DND-41 (cell line): ENCODE results near the gene CDH3.

ENCODE experiments used
- ATAC-seq: fragments of 200-7000 bp; cut with Tn5 transposase; 3 replicates; pipeline ENCODE4 v1.9.1; 2021; ENCODE audit warnings: low read depth; ENCODE audit not compliant: insufficient read depth
- DNase-seq: peaks from one replicate; pipeline ENCODE4 v3.0.0-alpha.2; 2020
- H2AFZ ChIP-seq: 2 replicates; pipeline ENCODE4 v1.6.0; 2012; ENCODE audit warnings: low read depth, low read length
- H3K27ac ChIP-seq: 2 replicates; pipeline ENCODE4 v1.5.1; 2012; ENCODE audit warnings: low read length, inconsistent platforms
- H3K27me3 ChIP-seq: fragments of 200-600 bp; sonication (generic); 2 replicates; pipeline ENCODE4 v1.6.0; 2012; ENCODE audit warnings: low read length, mild to moderate bottlenecking, inconsistent platforms; ENCODE audit not compliant: insufficient read depth, poor library complexity
- H3K36me3 ChIP-seq: 2 replicates; pipeline ENCODE4 v1.5.1; 2012; ENCODE audit warnings: low read length, inconsistent platforms; ENCODE audit not compliant: insufficient read depth
- H3K4me1 ChIP-seq: 2 replicates; pipeline ENCODE4 v1.5.1; 2012; ENCODE audit warnings: mild to moderate bottlenecking, low read length; ENCODE audit not compliant: insufficient read depth
- H3K4me2 ChIP-seq: 2 replicates; pipeline ENCODE4 v1.6.0; 2012; ENCODE audit warnings: mild to moderate bottlenecking, moderate library complexity, low read length, inconsistent platforms; ENCODE audit not compliant: insufficient read depth
- H3K4me3 ChIP-seq, 2 experiments: fragments of 200-600 bp in 1 of 2; shearing (Covaris generic) in 1 of 2; 2 replicates each; pipeline ENCODE4 v1.5.1; 2012 to 2016; ENCODE audit warnings: inconsistent platforms in 2 of 2, low read length in 2 of 2, mild to moderate bottlenecking in 2 of 2, low read depth in 1 of 2, moderate library complexity in 1 of 2
- H3K79me2 ChIP-seq: 2 replicates; pipeline ENCODE4 v1.6.0; 2012; ENCODE audit warnings: low read length, inconsistent platforms; ENCODE audit not compliant: insufficient read depth
- H3K9ac ChIP-seq: 2 replicates; pipeline ENCODE4 v1.6.0; 2012; ENCODE audit warnings: low read depth, mild to moderate bottlenecking, inconsistent platforms, low read length, moderate library complexity
- H3K9me3 ChIP-seq: 2 replicates; pipeline ENCODE4 v1.5.1; 2012; ENCODE audit warnings: low read length, moderate library complexity, mild to moderate bottlenecking, inconsistent platforms; ENCODE audit not compliant: insufficient read depth, severe bottlenecking
- H4K20me1 ChIP-seq: 2 replicates; pipeline ENCODE4 v1.6.0; 2012; ENCODE audit warnings: low read length; ENCODE audit not compliant: insufficient read depth
- CTCF ChIP-seq: IDR thresholded peaks from 2 replicates; pipeline ENCODE4 v1.5.1; 2012; ENCODE audit warnings: borderline replicate concordance, low read length, moderate library complexity, mild to moderate bottlenecking; ENCODE audit not compliant: poor library complexity, severe bottlenecking; ENCODE audit errors: extremely low read depth
- EZH2 ChIP-seq: IDR thresholded peaks from 3 replicates; pipeline ENCODE4 v1.6.1; 2012; ENCODE audit warnings: borderline replicate concordance, low read depth, mild to moderate bottlenecking, moderate library complexity, low read length, inconsistent platforms; ENCODE audit not compliant: severe bottlenecking

CDH3 gene

GRCh38 chr16:68629351-68629910 lies 15.7 kb upstream of the CDH3 start:
- Histone ChIP-seq H3K9ac (no peak overlapping the region), H3K79me2 (no peaks in the 10 kb centered on the region), H3K27me3 (no peaks in the 10 kb centered on the region), H3K4me1 (no peaks in the 10 kb centered on the region), H3K27ac (no peak overlapping the region), H3K9me3 (no peaks in the 10 kb centered on the region), H3K4me3 (no peak overlapping the region), H3K4me2 (no peak overlapping the region), H4K20me1 (no peaks in the 10 kb centered on the region), H3K36me3 (no peaks in the 10 kb centered on the region), H2AFZ (no peak overlapping the region)
- ATAC-seq (peak; percentile 55), DNase-seq (peak; percentile 41)
- TF ChIP-seq EZH2 (no peak), CTCF (peak; percentile 34)

- H3K27me3 ChIP-seq = no peaks in the 10 kb centered on the region
- H3K27ac ChIP-seq = no peak overlapping the region
- no peaks in the 10 kb centered on the region for H3K9me3 ChIP-seq
- no peak for ATAC-seq
- H3K9ac ChIP-seq = no peak overlapping the region
- H4K20me1 ChIP-seq = no peaks in the 10 kb centered on the region
- no peak for DNase-seq
- no peaks in the 10 kb centered on the region for H3K36me3 ChIP-seq
- H3K4me3 ChIP-seq = no peak overlapping the region
- H3K4me2 ChIP-seq = no peak overlapping the region
- no peaks in the 10 kb centered on the region for H3K4me1 ChIP-seq
- TF ChIP-seq EZH2 (no peak), CTCF (no peak)
- no peaks in the 10 kb centered on the region for H3K79me2 ChIP-seq
- no peak overlapping the region for H2AFZ ChIP-seq
Measured at GRCh38 chr16:68636064-68636560, 9.0 kb upstream of the CDH3 start.

GRCh38 chr16:68636818-68637217 lies 8.3 kb upstream of the CDH3 start:
- H3K9me3 ChIP-seq = no peaks in the 10 kb centered on the region
- H4K20me1 ChIP-seq = no peaks in the 10 kb centered on the region
- ATAC-seq = no peak
- H3K79me2 ChIP-seq = no peaks in the 10 kb centered on the region
- no peak overlapping the region for H3K4me2 ChIP-seq
- H3K9ac ChIP-seq = no peak overlapping the region
- TF ChIP-seq CTCF (no peak), EZH2 (no peak)
- no peak overlapping the region for H3K4me3 ChIP-seq
- no peaks in the 10 kb centered on the region for H3K4me1 ChIP-seq
- H3K36me3 ChIP-seq = no peaks in the 10 kb centered on the region
- H3K27ac ChIP-seq = no peak overlapping the region
- H3K27me3 ChIP-seq = no peaks in the 10 kb centered on the region
- no peak for DNase-seq
- no peak overlapping the region for H2AFZ ChIP-seq

GRCh38 chr16:68640972-68641371 lies 4.1 kb upstream of the CDH3 start:
- TF ChIP-seq EZH2 (no peak), CTCF (no peak)
- Histone ChIP-seq H3K27me3 (no peaks in the 10 kb centered on the region), H2AFZ (peak overlapping the region; percentile 27; the same call in 1 of the 2 replicates), H3K4me2 (no peak overlapping the region), H4K20me1 (no peaks in the 10 kb centered on the region), H3K4me3 (no peak overlapping the region), H3K9me3 (no peaks in the 10 kb centered on the region), H3K79me2 (no peaks in the 10 kb centered on the region), H3K27ac (no peak overlapping the region), H3K36me3 (no peaks in the 10 kb centered on the region), H3K4me1 (no peaks in the 10 kb centered on the region), H3K9ac (no peak overlapping the region)
- no peak for ATAC-seq
- DNase-seq = no peak
